ENCODE measurements around the gene NIPSNAP2. TPM values are rescaled to one million over a fixed set of nuclear protein-coding genes. Genes with fewer than 3 reads are reported as not detected.
"Not testable (repeated sequence)": the region's sequence is repeated elsewhere in the genome, so short reads cannot be mapped to it uniquely, and the experiment has no call there.

NIPSNAP2 gene
- polyA plus RNA-seq, 2 of the 4 experiments (the other 2 are of a cell fraction), result 48.2 to 135 TPM

DNA sequence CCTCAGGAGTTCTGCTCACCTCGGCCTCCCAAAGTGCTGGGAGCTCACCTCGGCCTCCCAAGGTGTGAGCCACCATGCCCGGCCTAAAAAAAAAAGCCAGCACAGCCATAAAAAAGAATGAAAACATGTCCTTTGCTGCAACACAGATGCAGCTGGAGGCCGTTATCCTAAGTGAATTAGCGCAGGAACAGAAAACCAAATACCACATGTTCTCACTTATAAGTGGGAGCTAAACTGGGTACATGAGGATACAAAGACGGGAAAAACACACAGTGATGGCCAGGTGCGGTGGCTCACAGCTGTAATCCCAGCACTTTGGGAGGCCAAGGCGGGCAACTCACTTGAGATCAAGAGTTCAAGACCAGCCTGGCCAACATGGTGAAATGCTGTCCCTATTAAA, 66.0 kb downstream of the NIPSNAP2 start:
- DNase-seq (ENCODE audit: low read depth in 1 of 2, low spot score in 1 of 2) (no peak), FAIRE-seq (no peak), ATAC-seq (no peak)
- Histone ChIP-seq H3K4me1 (peaks cover 27% of the 10 kb centered on the region; the same call in 2 of the 3 replicates), H3K27ac (peak overlapping the region in 1 of 2 experiments; percentile 79; a peak in 3 of 6 replicates), H3K4me3 (no peak overlapping the region), H3K4me2 (no peak overlapping the region), H3K9me3 (no peaks in the 10 kb centered on the region)
- POLR2A ChIA-PET, result interaction anchor here (1.8 kb wide), 1 partner anchor 21 kb away, joined by 5 read pairs; the partner anchor contains the start of genes CCT6A and PSPH
- TF ChIP-seq NPAS2 (CRISPR knock-in tag; IDR thresholded peaks at IDR 0.05; ENCODE audit: borderline replicate concordance), result no peak
- TF ChIP-seq, protein P1, sequence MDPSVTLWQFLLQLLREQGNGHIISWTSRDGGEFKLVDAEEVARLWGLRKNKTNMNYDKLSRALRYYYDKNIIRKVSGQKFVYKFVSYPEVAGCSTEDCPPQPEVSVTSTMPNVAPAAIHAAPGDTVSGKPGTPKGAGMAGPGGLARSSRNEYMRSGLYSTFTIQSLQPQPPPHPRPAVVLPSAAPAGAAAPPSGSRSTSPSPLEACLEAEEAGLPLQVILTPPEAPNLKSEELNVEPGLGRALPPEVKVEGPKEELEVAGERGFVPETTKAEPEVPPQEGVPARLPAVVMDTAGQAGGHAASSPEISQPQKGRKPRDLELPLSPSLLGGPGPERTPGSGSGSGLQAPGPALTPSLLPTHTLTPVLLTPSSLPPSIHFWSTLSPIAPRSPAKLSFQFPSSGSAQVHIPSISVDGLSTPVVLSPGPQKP (IDR thresholded peaks at IDR 0.05; ENCODE audit: low read depth, low read length), result no peak
- no peak for TF ChIP-seq TFCP2L1 (CRISPR knock-in tag; IDR thresholded peaks at IDR 0.05)
- TF ChIP-seq POLR2AphosphoS2 (conservative IDR thresholded peaks at IDR 0.05; ENCODE audit: low read length), result no peak
- TF ChIP-seq CEBPB (IDR thresholded peaks at IDR 0.05), result no peak
- no peak for TF ChIP-seq ZC3H11A (IDR thresholded peaks at IDR 0.05)
- TF ChIP-seq HOXB5 (CRISPR knock-in tag; IDR thresholded peaks at IDR 0.05), result no peak
- TF ChIP-seq EHF (CRISPR knock-in tag; IDR thresholded peaks at IDR 0.05), result no peak
- TF ChIP-seq, protein P2, sequence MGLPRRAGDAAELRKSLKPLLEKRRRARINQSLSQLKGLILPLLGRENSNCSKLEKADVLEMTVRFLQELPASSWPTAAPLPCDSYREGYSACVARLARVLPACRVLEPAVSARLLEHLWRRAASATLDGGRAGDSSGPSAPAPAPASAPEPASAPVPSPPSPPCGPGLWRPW (IDR thresholded peaks at IDR 0.05), result no peak
- no peak for TF ChIP-seq FOSL2 (IDR thresholded peaks at IDR 0.05)
- TF ChIP-seq FOSL2 (CRISPR knock-in tag; IDR thresholded peaks at IDR 0.05), result no peak
- no peak for TF ChIP-seq KDM1A (IDR thresholded peaks at IDR 0.05; ENCODE audit: low read depth)
- TF ChIP-seq, protein P3, sequence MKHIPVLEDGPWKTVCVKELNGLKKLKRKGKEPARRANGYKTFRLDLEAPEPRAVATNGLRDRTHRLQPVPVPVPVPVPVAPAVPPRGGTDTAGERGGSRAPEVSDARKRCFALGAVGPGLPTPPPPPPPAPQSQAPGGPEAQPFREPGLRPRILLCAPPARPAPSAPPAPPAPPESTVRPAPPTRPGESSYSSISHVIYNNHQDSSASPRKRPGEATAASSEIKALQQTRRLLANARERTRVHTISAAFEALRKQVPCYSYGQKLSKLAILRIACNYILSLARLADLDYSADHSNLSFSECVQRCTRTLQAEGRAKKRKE (CRISPR knock-in tag; IDR thresholded peaks at IDR 0.05; ENCODE audit: low read depth), result no peak
- TF ChIP-seq MAZ (IDR thresholded peaks at IDR 0.05; ENCODE audit: borderline replicate concordance, low read depth, low read length), result no peak
- TF ChIP-seq, protein P4, sequence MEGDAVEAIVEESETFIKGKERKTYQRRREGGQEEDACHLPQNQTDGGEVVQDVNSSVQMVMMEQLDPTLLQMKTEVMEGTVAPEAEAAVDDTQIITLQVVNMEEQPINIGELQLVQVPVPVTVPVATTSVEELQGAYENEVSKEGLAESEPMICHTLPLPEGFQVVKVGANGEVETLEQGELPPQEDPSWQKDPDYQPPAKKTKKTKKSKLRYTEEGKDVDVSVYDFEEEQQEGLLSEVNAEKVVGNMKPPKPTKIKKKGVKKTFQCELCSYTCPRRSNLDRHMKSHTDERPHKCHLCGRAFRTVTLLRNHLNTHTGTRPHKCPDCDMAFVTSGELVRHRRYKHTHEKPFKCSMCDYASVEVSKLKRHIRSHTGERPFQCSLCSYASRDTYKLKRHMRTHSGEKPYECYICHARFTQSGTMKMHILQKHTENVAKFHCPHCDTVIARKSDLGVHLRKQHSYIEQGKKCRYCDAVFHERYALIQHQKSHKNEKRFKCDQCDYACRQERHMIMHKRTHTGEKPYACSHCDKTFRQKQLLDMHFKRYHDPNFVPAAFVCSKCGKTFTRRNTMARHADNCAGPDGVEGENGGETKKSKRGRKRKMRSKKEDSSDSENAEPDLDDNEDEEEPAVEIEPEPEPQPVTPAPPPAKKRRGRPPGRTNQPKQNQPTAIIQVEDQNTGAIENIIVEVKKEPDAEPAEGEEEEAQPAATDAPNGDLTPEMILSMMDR (IDR thresholded peaks at IDR 0.05), result no peak
- no peak for TF ChIP-seq SREBF2 (IDR thresholded peaks at IDR 0.05)
- no peak for TF ChIP-seq FOXS1 (CRISPR knock-in tag; IDR thresholded peaks at IDR 0.05)
- CTCF ChIA-PET, result interaction anchor here (1.3 kb wide), 1 partner anchor 66 kb away, joined by 3 read pairs; no protein-coding TSS in a partner anchor
- WGBS (ENCODE audit: missing lambda C conversion rate), result 96% methylated on average over 8 of the region's 8 CpGs

DNA sequence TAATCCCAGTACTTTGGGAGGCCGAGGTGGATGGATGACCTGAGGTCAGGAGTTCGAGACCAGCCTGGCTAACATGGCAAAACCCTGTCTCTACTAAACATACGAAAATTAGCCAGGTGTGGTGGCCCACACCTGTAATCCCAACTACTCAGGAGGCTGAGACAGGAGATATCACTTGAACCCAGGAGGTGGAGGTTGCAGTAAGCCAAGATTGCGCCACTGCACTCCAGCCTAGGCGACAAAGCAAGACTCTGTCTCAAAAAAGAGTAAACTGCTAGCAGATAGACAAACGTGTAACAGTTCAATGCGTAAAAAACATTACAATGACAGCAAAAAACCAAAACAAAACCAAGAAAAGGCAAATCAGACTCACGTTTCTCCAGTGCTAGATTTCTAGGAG, 67.2 kb downstream of the NIPSNAP2 start:
- ATAC-seq; H3K4me3 ChIP-seq; FAIRE-seq; H3K9me3 ChIP-seq; DNase-seq (ENCODE audit: low read depth in 1 of 2, low spot score in 1 of 2); POLR2A ChIA-PET: not testable (repeated sequence)
- Histone ChIP-seq H3K4me1 (peaks cover 27% of the 10 kb centered on the region; the same call in 2 of the 3 replicates), H3K4me2 (peak overlapping the region; percentile 91), H3K27ac (peak overlapping the region in 1 of 2 experiments; percentile 90; a peak in 1 of 6 replicates)
- CTCF ChIA-PET, result interaction anchor here (0.9 to 1.4 kb wide), 4 partner anchors 19 to 67 kb away, joined by 3 read pairs; partner anchors contain the start of gene PSPH
- WGBS (ENCODE audit: missing lambda C conversion rate), result 77% methylated on average over 8 of the region's 8 CpGs

DNA sequence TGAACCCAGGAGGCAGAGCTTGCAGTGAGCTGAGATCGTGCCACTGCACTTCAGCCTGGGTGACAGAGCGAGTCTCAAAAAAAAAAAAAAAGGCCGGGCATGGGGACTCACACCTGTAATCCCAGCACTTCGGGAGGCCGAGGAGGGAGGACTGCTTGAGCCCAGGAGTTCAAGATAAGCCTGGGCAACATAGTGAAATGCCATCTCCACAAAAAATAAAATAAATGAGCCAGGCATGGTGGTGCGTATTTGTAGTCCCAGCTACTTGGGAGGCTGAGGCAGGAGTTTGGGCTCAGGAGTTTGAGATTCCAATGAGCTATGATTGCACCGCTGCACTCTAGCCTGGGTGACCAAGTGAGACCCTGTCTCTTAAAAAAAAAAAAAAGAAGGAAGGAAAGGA, 68.2 kb downstream of the NIPSNAP2 start:
- peak overlapping the region; percentile 91 for H3K4me2 ChIP-seq
- not testable (repeated sequence) for H3K9me3 ChIP-seq; ATAC-seq; FAIRE-seq; DNase-seq (ENCODE audit: low read depth in 1 of 2, low spot score in 1 of 2)
- H3K4me3 ChIP-seq, result peak overlapping the region; percentile 57; the same call in 2 of the 3 replicates
- WGBS (ENCODE audit: missing lambda C conversion rate), result 90% methylated on average over 7 of the region's 7 CpGs
- H3K4me1 ChIP-seq, result peaks cover 27% of the 10 kb centered on the region; the same call in 2 of the 3 replicates
- ChIA-PET POLR2A (interaction anchor here (3.0 kb wide), 1 partner anchor 19 kb away, joined by 51 read pairs; the partner anchor contains the start of genes CCT6A and PSPH), CTCF (interaction anchor here (0.7 to 2.0 kb wide), 2 partner anchors 42 to 66 kb away, joined by 3 to 9 read pairs; no protein-coding TSS in a partner anchor)
- H3K27ac ChIP-seq, result peak overlapping the region in 1 of 2 experiments; percentile 90; a peak in 3 of 6 replicates

All from A549 (cell line).